Stimulated activated CD4-positive, alpha-beta T cell treated with anti-CD3 and anti-CD28 coated beads, Interleukin-4, amount 100 ng/mL, for 4 hours (primary cell): ENCODE measurements around the gene SECISBP2L.

Experiments
- DNase-seq, 2 experiments: peaks; one replicate each; pipeline ENCODE4 v3.0.0-alpha.2; 2020

SECISBP2L gene

GRCh38 chr15:49055630-49056029, 9.4 kb upstream of the SECISBP2L start:
- DNase-seq, result no peak

GRCh38 chr15:49052662-49053061, 6.4 kb upstream of the SECISBP2L start:
- DNase-seq, result no peak

GRCh38 chr15:49047456-49047855, 1.2 kb upstream of the SECISBP2L start:
- no peak for DNase-seq

GRCh38 chr15:49045751-49046219, 461 bp downstream of the SECISBP2L start:
- no peak for DNase-seq

GRCh38 chr15:49044766-49045606, 1.3 kb downstream of the SECISBP2L start:
- no peak for DNase-seq

DNA sequence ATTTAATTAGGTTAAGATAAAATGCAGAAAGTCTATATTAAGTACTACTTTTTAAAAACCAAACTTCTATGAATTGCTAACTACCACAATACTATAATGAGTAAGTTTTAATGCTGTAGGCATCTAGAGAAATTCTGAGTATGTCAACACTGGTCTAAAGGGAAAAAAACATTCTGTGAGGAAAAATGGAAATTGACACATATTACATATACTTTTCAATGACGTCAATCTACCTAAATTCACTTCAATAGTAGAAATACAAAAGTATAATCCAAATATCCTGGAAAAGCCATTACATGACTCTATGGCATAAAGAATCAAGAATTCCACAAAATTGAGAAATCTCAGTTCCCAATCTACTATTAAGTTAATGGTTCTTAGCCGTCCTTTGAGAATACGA, 2.2 kb downstream of the SECISBP2L start:
- no peak for DNase-seq

- DNase-seq, result no peak
Observed at GRCh38 chr15:49042165-49042564, 4.1 kb downstream of the SECISBP2L start.

DNA sequence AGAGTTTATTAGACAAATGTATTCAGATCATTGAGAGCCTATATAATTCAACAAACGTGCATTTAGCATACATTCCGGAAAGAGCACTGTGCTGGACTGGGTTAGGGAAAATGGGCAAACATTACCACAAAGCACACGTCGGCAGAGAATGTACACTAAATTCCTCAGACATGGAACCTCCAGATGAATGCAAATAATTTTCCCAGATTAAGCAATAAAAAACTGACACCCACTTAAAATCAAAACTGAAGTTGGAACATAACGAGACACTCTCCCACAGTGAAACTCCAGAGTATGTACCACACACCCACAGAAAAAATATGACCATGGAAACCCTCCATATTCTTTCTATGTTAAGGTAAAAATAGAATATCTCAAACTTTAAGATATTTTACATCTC, 4.8 kb downstream of the SECISBP2L start:
- DNase-seq, result no peak

GRCh38 chr15:49040151-49040550, 6.1 kb downstream of the SECISBP2L start:
- DNase-seq, result no peak

GRCh38 chr15:49038382-49038781, 7.9 kb downstream of the SECISBP2L start:
- DNase-seq, result no peak

DNA sequence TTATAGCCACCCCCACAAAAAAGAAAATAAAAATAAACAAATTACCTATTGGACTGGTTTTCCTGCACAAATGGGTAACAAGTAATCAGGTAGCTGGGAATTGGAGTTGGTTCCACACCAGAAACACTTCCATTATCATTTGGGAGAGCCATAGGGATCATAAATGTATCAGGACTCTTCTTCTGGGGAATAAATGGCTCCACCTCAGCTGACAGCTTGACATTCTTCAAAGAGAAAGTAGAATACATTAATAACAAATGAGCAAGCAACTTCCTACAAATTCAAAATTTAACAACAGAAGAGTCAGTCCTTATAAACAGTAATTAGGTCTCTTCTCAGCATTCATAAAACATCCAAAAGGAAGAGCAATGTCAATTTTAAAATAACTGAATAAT, 8.7 kb downstream of the SECISBP2L start:
- no peak for DNase-seq

DNA sequence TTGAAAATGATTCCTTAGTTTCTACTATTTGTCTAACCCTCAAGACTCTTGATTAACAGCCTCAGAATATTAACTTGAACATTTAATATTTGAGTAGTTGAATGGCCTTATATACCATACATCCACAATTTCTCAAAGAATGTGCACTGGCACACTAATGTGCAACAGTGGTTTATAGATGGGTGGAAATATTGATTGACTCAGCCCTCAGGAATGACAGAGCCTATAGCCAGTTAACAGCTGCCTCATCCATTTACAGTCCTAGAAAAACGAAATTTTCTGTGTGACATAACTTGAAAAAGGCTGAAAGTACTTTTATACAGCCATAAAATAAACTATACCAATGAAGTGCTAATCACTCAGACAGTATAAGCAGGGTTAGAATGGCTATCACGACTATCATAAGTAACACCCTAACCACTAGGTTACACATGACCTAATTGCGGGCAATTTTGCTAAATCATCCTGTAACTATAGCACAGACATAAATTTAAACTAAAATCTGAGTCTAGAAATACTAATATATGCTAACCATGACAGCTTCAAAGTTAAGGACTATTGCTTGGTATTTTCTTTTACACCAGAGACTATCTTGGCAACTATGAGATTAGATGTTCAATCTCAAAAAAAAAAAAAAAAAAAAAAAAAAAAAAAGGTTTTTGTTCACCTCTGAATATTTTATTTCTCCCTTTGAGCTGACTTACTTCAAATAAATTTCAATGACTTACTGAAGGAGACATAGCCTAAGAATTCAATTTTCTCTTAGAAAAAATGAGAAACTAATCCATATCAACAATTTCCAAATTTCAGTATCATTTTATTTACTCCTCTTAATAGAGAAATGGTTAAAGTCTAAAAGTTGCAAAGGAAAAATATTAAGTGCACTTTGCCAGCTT, 9.3 kb downstream of the SECISBP2L start:
- no peak for DNase-seq

- DNase-seq, result no peak
Observed at GRCh38 chr15:49035825-49036224, 10.4 kb downstream of the SECISBP2L start.

GRCh38 chr15:49032601-49033145, 13.6 kb downstream of the SECISBP2L start:
- DNase-seq, result no peak

DNA sequence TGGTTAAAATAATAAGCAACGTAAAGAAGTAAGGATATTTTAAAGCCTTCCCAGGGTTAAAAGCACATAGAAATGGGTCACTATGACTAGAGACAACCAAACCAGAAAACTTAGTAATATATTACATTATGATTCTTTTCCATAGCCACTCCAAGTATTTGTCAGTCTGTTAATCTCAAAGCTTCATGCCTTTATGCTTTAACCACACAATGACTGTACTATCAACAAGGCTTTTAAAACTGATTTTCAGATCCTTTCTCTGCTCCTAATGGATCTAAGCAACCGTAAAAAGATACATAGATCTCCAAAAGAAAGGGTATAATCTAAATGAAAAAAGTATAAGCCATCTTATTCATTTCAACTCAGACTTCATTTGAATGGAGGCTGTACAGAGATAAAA, 14.4 kb downstream of the SECISBP2L start:
- no peak for DNase-seq

GRCh38 chr15:49026700-49027099, 19.5 kb downstream of the SECISBP2L start:
- DNase-seq, result no peak

GRCh38 chr15:49024840-49025239, 21.4 kb downstream of the SECISBP2L start:
- DNase-seq, result no peak

DNA sequence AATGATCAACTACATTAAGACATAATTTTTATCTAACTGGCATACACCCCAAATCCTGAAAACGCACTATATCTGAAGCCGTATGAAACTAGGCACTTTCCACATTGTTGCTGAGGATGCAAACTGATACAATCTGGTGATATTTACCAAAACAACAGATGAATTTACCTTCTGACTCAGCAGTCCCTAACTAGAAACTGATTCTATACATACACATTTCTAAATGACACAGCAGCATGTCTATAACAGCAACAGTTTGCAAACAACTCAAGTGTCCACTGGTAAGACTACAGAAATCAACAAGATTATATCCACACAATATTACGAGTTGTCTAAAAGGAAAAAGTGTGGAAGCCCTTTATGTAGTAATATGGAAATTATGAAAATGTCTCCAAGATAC, 22.9 kb downstream of the SECISBP2L start:
- DNase-seq, result no peak

DNA sequence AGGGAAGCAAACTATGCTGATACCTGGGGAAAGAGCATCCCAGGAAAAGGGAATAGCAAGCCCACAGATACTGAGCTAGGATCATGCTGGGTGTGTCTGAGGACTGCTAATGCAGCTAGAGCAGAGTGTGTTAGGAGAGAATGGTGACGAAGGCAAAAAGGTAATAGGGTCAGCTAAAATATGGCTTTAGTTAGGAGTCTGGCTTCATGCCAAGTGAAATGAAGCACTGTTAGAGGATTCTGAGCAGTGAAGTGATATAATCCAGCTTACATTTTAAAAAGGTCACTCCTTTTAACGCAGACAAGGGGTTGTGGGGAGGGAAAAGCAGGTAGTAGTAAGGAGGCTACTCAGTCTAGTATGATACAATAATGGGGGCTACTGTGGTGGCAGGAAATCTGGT, 30.4 kb downstream of the SECISBP2L start:
- no peak for DNase-seq

GRCh38 chr15:48999314-48999713, 46.9 kb downstream of the SECISBP2L start:
- DNase-seq, result no peak

DNA sequence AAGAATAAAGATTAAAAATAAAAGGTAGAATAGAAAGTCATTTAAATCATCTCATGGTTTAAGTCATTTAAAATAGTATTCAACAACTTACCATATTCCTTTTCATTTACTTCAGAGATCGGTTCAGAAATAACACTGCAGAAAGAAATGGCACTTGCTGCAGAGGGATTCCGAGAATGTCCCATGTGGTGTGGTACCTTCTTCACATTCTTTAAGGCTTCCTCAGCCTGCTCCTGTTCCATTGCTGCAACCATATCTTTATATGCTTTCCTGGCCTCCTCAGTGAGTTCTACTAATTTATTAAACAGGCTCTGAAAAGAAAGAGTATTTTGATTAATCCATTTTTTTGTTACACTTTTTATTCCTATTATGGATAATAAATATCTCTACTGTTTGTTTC, 50.0 kb downstream of the SECISBP2L start:
- DNase-seq, result no peak

- DNase-seq, result no peak
Observed at GRCh38 chr15:48993380-48993779, 52.9 kb downstream of the SECISBP2L start.

DNA sequence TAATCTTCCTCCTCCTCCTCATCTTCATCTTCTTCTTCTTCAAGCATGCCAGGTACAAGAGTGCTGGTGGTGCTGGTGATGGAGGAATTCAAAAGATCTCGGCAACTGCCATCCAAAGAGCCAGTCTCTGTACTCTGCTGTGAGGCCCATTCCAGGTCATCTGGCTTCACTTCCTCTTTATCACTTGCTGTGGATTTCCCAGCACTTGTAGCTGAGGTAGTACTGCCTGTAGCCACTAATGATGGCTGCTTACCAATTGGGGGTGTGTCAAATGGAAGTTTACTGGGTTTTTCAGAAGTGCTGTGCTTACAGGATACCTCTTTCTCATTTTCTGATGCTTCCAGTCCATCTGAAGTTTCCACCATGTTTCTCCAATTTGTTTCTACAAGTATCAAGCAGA, 53.7 kb downstream of the SECISBP2L start:
- no peak for DNase-seq

- no peak for DNase-seq
Observed at GRCh38 chr15:48992096-48992495, 54.1 kb downstream of the SECISBP2L start.
